GM12864 (cell line): ENCODE results near the gene SGCA.

Experiments used
- DNase-seq: peaks from one replicate; pipeline ENCODE4 v3.0.0-alpha.2; 2011; ENCODE audit warnings: low read depth
- H3K4me3 ChIP-seq: 2 replicates; pipeline ENCODE4 v1.5.1; 2011; ENCODE audit warnings: mild to moderate bottlenecking, low read depth, low read length, control low read depth
- TF ChIP-seq, protein P1 (sequence below): IDR thresholded peaks from 2 replicates; pipeline ENCODE4 v1.5.1; 2011; ENCODE audit warnings: low read depth, mild to moderate bottlenecking, moderate library complexity, low read length, control low read depth, inconsistent platforms; ENCODE audit errors: missing control alignments

The SGCA gene

DNA sequence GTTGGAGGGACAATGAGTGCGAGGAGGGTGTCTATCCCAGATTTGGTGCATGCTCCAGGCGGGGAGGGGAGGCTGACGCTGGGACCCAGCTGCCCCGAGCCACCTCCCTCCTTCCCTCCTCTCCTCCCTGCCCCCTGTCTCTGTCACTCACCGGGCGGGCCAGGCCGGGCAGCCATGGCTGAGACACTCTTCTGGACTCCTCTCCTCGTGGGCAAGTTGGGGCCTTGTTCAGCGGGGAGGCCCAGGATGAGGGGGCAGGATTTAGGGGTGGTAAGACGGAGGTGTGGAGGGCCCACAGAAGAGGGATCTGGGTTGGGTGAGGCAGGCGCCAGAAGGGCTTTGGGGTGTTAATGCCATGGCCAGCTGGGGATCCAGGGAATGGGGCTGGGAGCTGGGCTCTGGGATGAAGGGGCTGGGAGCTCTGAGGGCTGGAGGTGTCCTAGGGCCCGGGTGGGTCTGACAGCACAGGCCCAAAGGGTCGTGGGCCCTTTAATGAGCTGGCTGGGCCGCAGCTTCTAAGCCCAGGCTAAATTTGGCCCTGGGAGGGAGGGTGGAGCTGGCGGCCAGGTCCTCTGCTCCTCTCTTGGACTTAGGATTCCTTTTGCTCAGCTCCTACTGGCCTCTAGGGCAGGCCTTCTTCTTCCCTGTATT is at the start of gene SGCA:
Gene SGCA, plus strand, starts transcription at position 139 of the 651 bp plus-strand sequence. Its CDS starts 36 bp downstream, at position 175.
- no peak within 1 kb of the TSS for H3K4me3 ChIP-seq
- DNase-seq = no peak
- TF ChIP-seq, protein P1, sequence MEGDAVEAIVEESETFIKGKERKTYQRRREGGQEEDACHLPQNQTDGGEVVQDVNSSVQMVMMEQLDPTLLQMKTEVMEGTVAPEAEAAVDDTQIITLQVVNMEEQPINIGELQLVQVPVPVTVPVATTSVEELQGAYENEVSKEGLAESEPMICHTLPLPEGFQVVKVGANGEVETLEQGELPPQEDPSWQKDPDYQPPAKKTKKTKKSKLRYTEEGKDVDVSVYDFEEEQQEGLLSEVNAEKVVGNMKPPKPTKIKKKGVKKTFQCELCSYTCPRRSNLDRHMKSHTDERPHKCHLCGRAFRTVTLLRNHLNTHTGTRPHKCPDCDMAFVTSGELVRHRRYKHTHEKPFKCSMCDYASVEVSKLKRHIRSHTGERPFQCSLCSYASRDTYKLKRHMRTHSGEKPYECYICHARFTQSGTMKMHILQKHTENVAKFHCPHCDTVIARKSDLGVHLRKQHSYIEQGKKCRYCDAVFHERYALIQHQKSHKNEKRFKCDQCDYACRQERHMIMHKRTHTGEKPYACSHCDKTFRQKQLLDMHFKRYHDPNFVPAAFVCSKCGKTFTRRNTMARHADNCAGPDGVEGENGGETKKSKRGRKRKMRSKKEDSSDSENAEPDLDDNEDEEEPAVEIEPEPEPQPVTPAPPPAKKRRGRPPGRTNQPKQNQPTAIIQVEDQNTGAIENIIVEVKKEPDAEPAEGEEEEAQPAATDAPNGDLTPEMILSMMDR = no peak

DNA sequence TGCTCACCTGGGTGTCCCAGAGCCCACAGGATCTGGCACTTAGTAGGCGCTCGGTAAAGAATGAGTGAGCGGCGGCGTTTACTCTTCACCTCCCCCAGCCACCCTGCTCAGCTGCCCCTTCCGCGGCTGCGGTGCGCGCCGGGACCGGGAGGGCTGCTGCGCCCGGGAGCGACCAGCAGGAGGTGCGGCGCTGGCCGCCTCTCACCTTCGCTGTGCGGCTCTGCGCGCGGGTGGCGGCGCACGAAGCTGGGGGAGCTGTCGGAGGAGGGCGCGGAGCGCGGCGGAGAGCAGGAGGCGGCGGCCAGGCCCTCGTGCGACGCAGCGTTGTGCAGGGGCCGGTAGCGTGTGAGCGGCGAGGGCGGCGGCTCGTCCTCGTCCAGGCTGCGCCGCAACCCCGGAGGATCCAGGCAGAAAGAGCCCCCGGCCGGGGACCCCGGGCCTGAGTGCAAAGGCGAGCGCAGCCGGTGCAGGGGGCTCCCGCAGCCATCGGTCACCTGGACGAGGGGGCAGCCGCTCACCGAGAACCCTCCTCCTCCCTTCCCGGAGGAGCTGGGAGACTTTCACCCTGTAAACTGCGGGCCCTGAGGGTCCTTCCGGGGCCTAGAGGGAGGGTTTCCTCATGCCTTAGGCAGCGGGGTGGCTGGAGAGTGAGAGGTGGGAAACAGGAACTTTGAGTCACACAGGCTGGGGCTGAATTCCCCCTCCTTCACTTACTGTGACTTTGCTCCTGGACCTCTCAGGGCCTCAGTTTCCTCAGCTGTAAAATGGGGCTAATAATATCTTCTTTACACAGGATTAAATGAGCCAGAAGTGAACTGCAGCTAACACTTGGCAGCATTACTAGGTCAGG is 48.4 kb upstream of the SGCA start:
- no peak overlapping the region for H3K4me3 ChIP-seq
- DNase-seq = no peak

DNA sequence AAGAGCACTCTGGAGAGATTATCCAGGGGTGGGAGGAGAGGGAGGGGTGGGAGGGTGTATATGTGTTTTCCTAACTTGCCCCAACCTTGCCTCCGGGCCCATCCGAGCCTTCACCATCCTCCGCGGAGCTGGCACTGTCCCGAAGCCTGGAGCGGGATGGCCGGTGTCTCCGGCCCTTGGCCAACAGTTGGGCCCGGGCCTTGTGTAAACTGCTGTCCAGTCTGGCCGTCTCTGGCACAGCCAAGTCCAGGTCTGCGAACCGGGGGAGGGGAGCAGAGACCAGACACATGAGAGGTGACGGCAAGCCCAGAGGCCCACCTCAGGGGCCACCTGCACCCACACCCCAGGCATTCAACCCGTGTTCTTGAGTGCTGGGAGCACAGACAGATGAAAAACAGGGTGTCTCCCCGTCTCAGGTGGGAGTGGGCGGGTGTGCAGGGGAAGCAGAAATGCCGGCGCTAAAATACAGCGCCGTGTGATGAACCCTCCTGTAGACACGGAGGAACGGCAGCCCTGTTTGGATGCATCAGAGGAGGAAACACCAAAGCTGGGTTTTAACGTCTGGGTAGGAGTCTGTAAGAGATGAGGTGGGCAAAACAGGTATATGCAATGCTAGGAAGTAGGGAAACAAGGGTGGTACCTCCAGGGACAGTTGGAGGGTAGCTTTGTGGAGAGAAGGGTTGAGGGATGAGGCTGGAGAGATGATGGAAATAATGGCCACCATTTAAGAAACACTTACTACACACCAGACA is 47.6 kb upstream of the SGCA start:
- no peak for DNase-seq
- TF ChIP-seq, protein P1 = no peak
- no peak overlapping the region for H3K4me3 ChIP-seq

More for the DNA sequence above, 48.4 kb upstream of the SGCA start:
- TF ChIP-seq, protein P1 = peak; percentile 55

DNA sequence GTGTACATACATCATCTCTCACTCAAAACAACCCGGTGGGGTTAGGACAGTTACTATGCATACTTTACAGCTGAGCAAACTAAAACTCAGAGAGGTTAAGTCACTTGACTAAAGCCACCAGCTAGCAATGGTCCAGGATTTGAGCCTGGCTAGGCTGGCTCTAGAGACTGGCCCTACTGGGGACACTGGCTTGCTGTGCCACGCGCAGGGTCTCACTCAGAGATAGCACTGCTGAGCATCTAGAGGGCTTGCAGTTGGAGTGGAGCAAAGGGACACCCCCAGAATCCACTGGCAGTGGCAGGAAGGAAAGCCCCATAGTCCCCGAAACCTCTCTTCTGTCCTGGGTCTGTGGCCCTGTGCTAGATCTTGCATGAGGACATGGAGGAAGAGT is 47.0 kb upstream of the SGCA start:
- no peak overlapping the region for H3K4me3 ChIP-seq
- TF ChIP-seq, protein P1 = no peak
- DNase-seq = no peak

DNA sequence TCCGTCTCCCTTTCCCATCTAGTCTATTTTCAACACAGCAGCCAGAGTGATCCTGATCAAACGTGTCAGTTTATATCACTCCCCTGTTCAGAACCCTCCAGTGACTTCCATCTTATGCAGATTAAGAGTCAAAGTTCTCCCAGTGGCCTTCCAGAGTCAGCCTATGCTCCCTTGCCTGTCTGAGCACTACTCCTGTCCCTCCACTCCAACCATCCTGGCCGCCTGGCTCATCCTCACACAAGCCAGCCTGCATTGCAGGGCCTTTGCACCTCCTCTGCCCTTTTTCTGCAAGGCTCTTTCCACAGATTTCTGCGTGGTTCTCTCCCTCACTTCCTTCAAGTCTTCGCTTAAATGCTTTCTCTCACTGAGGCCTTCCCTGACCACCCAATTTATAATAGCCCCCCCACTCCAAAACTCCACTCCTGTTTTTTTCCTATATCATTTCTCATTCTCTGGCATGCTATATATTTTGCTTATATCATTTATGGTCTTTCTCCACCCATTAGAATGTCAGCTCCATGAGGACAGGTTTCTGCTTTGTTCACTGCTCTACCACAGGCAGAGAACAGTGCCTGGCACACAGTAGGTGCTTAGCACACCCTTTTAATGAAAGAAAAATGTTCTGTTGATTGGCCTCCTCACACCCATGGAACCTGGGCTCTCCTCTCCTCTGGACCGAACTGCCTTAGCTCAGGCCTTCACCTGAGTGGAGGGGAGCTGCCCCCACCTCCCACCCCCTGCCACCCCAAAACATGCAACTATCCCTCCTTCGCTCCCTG is 45.1 kb upstream of the SGCA start:
- TF ChIP-seq, protein P1 = no peak
- H3K4me3 ChIP-seq = no peak overlapping the region
- DNase-seq = no peak

DNA sequence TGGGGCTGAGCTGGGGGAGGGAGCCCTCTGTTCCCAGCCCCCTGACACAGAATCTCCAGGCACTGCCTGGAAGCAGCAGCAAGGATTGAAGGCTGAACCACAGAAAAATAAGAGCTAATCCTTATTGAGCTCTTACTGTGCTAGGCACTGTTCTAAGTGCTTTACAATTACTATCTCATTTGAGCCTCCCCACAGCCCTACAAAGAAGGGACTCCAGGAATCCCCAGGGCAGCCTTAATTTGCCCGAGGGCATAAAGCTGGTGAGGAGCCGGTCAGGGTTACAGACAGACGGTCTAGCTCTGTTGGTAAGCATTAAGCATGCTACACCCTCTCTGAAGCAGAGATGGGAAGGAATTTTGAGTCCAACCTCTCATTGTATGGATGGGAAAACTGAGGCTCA is 42.9 kb upstream of the SGCA start:
- no peak for DNase-seq
- no peak overlapping the region for H3K4me3 ChIP-seq

More for the DNA sequence above, 42.9 kb upstream of the SGCA start:
- TF ChIP-seq, protein P1 = no peak
